ENCODE data around the gene EVA1C. TPM values are rescaled to one million over a fixed set of nuclear protein-coding genes. Genes with fewer than 3 reads are reported as not detected.

Gene EVA1C
- total RNA-seq, 1 experiment from 2014 or later: 29.3 TPM

DNA sequence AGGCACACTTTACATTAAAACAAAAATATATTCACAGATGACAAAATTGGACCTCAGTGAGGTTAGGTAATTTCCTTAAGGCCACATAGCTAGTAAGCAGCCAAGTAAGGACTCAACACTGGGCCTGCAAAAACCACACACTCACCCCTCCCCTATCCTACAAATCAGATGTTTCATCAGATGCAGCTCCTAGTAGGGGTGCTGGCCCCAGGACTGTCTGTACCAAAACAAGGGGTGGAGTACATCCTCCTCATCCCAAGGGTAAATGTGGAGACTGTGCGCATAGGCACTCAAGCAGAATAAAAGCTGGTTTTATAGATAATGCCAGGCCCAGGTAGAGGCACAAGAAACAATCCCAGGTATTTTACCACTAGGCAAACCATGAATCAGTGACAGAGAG is 45.3 kb upstream of the EVA1C start:
- Histone ChIP-seq H3K4me2 (ENCODE audit: low read length) (no peak overlapping the region), H3K9ac (ENCODE audit: low read length) (no peak overlapping the region), H3K9me3 (ENCODE audit: control insufficient read depth in 1 of 2, insufficient read depth in 1 of 2, low read depth in 1 of 2, low read length in 2 of 2) (no peaks in the 10 kb centered on the region), H3K4me3 (replicated peaks in 1 of 2; ENCODE audit: low read depth in 1 of 2, low read length in 2 of 2) (no peak overlapping the region), H3K9me2 (ENCODE audit: insufficient read depth) (no peaks in the 10 kb centered on the region), H3K27ac (ENCODE audit: low read depth, low read length) (no peak overlapping the region), H2AFZ (ENCODE audit: low read depth, low read length, poor library complexity, severe bottlenecking) (no peak overlapping the region), H3K36me3 (ENCODE audit: control insufficient read depth in 1 of 2, insufficient read depth in 2 of 2, low read length in 2 of 2) (peaks cover 73 to 79% of the 10 kb centered on the region in 2 experiments), H3K79me2 (ENCODE audit: insufficient read depth, low read length) (peaks cover 66% of the 10 kb centered on the region), H4K20me1 (ENCODE audit: insufficient read depth) (peaks cover 6% of the 10 kb centered on the region; the same call in 1 of the 2 replicates), H3K4me1 (ENCODE audit: control insufficient read depth in 1 of 2, insufficient read depth in 2 of 2, low read length in 2 of 2) (no peaks in the 10 kb centered on the region), H3K27me3 (ENCODE audit: insufficient read depth, low read length) (no peaks in the 10 kb centered on the region)
- ChIA-PET RAD21 (ENCODE audit: low non-redundant PET in 1 of 2, low total read pairs in 2 of 2, uncharacterized antibody in 2 of 2, unreplicated experiment in 2 of 2) (no interaction called here), POLR2A (no interaction called here), CTCF (interaction anchor here (0.7 to 1.4 kb wide), 2 partner anchors 233 to 234 kb away, joined by 3 to 4 read pairs; no protein-coding TSS in a partner anchor)
- no peak for ATAC-seq
- no TSS peak for BruUV-seq (replicated peaks)
- no peak for DNase-seq (ENCODE audit: low read depth, low spot score)
- TF ChIP-seq SIN3A (IDR thresholded peaks at IDR 0.05; ENCODE audit: low read depth) (no peak), ATF3 (IDR thresholded peaks at IDR 0.05) (no peak), SRF (IDR thresholded peaks at IDR 0.05; ENCODE audit: low read depth) (no peak), FOSL1 (IDR thresholded peaks at IDR 0.05; ENCODE audit: low read depth) (no peak), EZH2 (IDR thresholded peaks at IDR 0.05) (no peak), ZNF274 (IDR thresholded peaks at IDR 0.05; ENCODE audit: low read depth, low read length) (no peak), POLR2AphosphoS5 (IDR thresholded peaks at IDR 0.05; ENCODE audit: low read depth, low read length) (no peak), POLR2A (IDR thresholded peaks at IDR 0.05; ENCODE audit: borderline replicate concordance, extremely low read depth, insufficient read depth, insufficient read length) (no peak), EGR1 (IDR thresholded peaks at IDR 0.05; ENCODE audit: low read depth) (no peak), CEBPB (IDR thresholded peaks at IDR 0.05; ENCODE audit: low read depth) (no peak), SP1 (IDR thresholded peaks at IDR 0.05; ENCODE audit: low read depth) (no peak), YY1 (IDR thresholded peaks at IDR 0.05; ENCODE audit: extremely low read depth, insufficient replicate concordance, low read depth, low read length) (no peak), JUND (IDR thresholded peaks at IDR 0.05) (no peak), ELF1 (IDR thresholded peaks at IDR 0.05; ENCODE audit: borderline replicate concordance, low read depth) (no peak), RAD21 (IDR thresholded peaks at IDR 0.05; ENCODE audit: low read depth) (no peak)
- TF ChIP-seq, protein P1, sequence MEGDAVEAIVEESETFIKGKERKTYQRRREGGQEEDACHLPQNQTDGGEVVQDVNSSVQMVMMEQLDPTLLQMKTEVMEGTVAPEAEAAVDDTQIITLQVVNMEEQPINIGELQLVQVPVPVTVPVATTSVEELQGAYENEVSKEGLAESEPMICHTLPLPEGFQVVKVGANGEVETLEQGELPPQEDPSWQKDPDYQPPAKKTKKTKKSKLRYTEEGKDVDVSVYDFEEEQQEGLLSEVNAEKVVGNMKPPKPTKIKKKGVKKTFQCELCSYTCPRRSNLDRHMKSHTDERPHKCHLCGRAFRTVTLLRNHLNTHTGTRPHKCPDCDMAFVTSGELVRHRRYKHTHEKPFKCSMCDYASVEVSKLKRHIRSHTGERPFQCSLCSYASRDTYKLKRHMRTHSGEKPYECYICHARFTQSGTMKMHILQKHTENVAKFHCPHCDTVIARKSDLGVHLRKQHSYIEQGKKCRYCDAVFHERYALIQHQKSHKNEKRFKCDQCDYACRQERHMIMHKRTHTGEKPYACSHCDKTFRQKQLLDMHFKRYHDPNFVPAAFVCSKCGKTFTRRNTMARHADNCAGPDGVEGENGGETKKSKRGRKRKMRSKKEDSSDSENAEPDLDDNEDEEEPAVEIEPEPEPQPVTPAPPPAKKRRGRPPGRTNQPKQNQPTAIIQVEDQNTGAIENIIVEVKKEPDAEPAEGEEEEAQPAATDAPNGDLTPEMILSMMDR (IDR thresholded peaks at IDR 0.05 in 2 of 3, conservative IDR thresholded peaks at IDR 0.05 in 1 of 3; ENCODE audit: borderline replicate concordance in 1 of 3, insufficient read depth in 1 of 3, low read depth in 2 of 3, low read length in 2 of 3): no peak
- TF ChIP-seq, protein P2, sequence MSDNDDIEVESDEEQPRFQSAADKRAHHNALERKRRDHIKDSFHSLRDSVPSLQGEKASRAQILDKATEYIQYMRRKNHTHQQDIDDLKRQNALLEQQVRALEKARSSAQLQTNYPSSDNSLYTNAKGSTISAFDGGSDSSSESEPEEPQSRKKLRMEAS (IDR thresholded peaks at IDR 0.05): no peak
- TF ChIP-seq, protein P3, sequence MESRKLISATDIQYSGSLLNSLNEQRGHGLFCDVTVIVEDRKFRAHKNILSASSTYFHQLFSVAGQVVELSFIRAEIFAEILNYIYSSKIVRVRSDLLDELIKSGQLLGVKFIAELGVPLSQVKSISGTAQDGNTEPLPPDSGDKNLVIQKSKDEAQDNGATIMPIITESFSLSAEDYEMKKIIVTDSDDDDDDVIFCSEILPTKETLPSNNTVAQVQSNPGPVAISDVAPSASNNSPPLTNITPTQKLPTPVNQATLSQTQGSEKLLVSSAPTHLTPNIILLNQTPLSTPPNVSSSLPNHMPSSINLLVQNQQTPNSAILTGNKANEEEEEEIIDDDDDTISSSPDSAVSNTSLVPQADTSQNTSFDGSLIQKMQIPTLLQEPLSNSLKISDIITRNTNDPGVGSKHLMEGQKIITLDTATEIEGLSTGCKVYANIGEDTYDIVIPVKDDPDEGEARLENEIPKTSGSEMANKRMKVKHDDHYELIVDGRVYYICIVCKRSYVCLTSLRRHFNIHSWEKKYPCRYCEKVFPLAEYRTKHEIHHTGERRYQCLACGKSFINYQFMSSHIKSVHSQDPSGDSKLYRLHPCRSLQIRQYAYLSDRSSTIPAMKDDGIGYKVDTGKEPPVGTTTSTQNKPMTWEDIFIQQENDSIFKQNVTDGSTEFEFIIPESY (IDR thresholded peaks at IDR 0.05; ENCODE audit: extremely low read depth, insufficient replicate concordance, low read length): no peak
- TF ChIP-seq, protein P4, sequence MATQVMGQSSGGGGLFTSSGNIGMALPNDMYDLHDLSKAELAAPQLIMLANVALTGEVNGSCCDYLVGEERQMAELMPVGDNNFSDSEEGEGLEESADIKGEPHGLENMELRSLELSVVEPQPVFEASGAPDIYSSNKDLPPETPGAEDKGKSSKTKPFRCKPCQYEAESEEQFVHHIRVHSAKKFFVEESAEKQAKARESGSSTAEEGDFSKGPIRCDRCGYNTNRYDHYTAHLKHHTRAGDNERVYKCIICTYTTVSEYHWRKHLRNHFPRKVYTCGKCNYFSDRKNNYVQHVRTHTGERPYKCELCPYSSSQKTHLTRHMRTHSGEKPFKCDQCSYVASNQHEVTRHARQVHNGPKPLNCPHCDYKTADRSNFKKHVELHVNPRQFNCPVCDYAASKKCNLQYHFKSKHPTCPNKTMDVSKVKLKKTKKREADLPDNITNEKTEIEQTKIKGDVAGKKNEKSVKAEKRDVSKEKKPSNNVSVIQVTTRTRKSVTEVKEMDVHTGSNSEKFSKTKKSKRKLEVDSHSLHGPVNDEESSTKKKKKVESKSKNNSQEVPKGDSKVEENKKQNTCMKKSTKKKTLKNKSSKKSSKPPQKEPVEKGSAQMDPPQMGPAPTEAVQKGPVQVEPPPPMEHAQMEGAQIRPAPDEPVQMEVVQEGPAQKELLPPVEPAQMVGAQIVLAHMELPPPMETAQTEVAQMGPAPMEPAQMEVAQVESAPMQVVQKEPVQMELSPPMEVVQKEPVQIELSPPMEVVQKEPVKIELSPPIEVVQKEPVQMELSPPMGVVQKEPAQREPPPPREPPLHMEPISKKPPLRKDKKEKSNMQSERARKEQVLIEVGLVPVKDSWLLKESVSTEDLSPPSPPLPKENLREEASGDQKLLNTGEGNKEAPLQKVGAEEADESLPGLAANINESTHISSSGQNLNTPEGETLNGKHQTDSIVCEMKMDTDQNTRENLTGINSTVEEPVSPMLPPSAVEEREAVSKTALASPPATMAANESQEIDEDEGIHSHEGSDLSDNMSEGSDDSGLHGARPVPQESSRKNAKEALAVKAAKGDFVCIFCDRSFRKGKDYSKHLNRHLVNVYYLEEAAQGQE (IDR thresholded peaks at IDR 0.05; ENCODE audit: low read depth): no peak
- intact Hi-C loops (cut with micrococcal nuclease): no loop called here

Data from HCT116 (cell line).